ENCODE measurements around the gene ANKRD52. TPM values are rescaled to one million over a fixed set of nuclear protein-coding genes. Genes with fewer than 3 reads are reported as not detected.

Gene ANKRD52
- total RNA-seq, 1 donor from 2014 or later, result 60.3 TPM

GRCh38 chr12:56256326-56256960 lies 1.7 kb downstream of the ANKRD52 start:
- Mint-ChIP-seq H3K4me1 (ENCODE audit: low read depth) (peaks cover 14% of the 10 kb centered on the region), H3K27me3 (peaks cover 5% of the 10 kb centered on the region), H3K36me3 (ENCODE audit: insufficient read depth) (peaks cover 20% of the 10 kb centered on the region), H3K9me3 (ENCODE audit: low read depth) (no peaks in the 10 kb centered on the region), H3K27ac (no peak overlapping the region), H3K4me3 (ENCODE audit: low read depth) (peak overlapping the region; percentile 93)
- no peak for DNase-seq (ENCODE audit: low spot score, unreplicated experiment)
- TF ChIP-seq CTCF (IDR thresholded peaks at IDR 0.05; ENCODE audit: unreplicated experiment), result no peak

- H3K4me1 Mint-ChIP-seq (ENCODE audit: low read depth), result peaks cover 14% of the 10 kb centered on the region
These were observed 2.5 kb downstream of the ANKRD52 start for GRCh38 chr12:56255671-56256070.

GRCh38 chr12:56253091-56253490 lies 5.1 kb downstream of the ANKRD52 start:
- H3K27ac Mint-ChIP-seq, result no peak overlapping the region
- peaks cover 9% of the 10 kb centered on the region for H3K4me1 Mint-ChIP-seq (ENCODE audit: low read depth)
- H3K27me3 Mint-ChIP-seq, result no peaks in the 10 kb centered on the region
- no peak for DNase-seq (ENCODE audit: low spot score, unreplicated experiment)
- no peak overlapping the region for H3K4me3 Mint-ChIP-seq (ENCODE audit: low read depth)
- no peaks in the 10 kb centered on the region for H3K9me3 Mint-ChIP-seq (ENCODE audit: low read depth)
- H3K36me3 Mint-ChIP-seq (ENCODE audit: insufficient read depth), result peaks cover 22% of the 10 kb centered on the region
- TF ChIP-seq CTCF (IDR thresholded peaks at IDR 0.05; ENCODE audit: unreplicated experiment), result no peak

More at GRCh38 chr12:56255671-56256070, 2.5 kb downstream of the ANKRD52 start:
- no peak overlapping the region for H3K27ac Mint-ChIP-seq
- H3K4me3 Mint-ChIP-seq (ENCODE audit: low read depth), result no peak overlapping the region
- H3K27me3 Mint-ChIP-seq, result peaks cover 5% of the 10 kb centered on the region
- H3K9me3 Mint-ChIP-seq (ENCODE audit: low read depth), result no peaks in the 10 kb centered on the region
- DNase-seq (ENCODE audit: low spot score, unreplicated experiment), result no peak
- H3K36me3 Mint-ChIP-seq (ENCODE audit: insufficient read depth), result peaks cover 20% of the 10 kb centered on the region
- TF ChIP-seq CTCF (IDR thresholded peaks at IDR 0.05; ENCODE audit: unreplicated experiment), result no peak

GRCh38 chr12:56252649-56253048 lies 5.5 kb downstream of the ANKRD52 start:
- no peak for DNase-seq (ENCODE audit: low spot score, unreplicated experiment)
- H3K27me3 Mint-ChIP-seq, result no peaks in the 10 kb centered on the region
- TF ChIP-seq CTCF (IDR thresholded peaks at IDR 0.05; ENCODE audit: unreplicated experiment), result no peak
- no peaks in the 10 kb centered on the region for H3K9me3 Mint-ChIP-seq (ENCODE audit: low read depth)
- H3K4me1 Mint-ChIP-seq (ENCODE audit: low read depth), result peaks cover 9% of the 10 kb centered on the region
- no peak overlapping the region for H3K27ac Mint-ChIP-seq
- peaks cover 22% of the 10 kb centered on the region for H3K36me3 Mint-ChIP-seq (ENCODE audit: insufficient read depth)
- H3K4me3 Mint-ChIP-seq (ENCODE audit: low read depth), result no peak overlapping the region

GRCh38 chr12:56248711-56249110 lies 9.5 kb downstream of the ANKRD52 start:
- Mint-ChIP-seq H3K36me3 (ENCODE audit: insufficient read depth) (peaks cover 26% of the 10 kb centered on the region), H3K9me3 (ENCODE audit: low read depth) (no peaks in the 10 kb centered on the region), H3K27ac (no peak overlapping the region), H3K27me3 (no peaks in the 10 kb centered on the region), H3K4me3 (ENCODE audit: low read depth) (no peak overlapping the region), H3K4me1 (ENCODE audit: low read depth) (no peaks in the 10 kb centered on the region)
- TF ChIP-seq CTCF (IDR thresholded peaks at IDR 0.05; ENCODE audit: unreplicated experiment), result no peak
- no peak for DNase-seq (ENCODE audit: low spot score, unreplicated experiment)

All from progenitor cell of endocrine pancreas (in vitro differentiated cells).